ENCODE data around the gene CST5. TPM values are rescaled to one million over a fixed set of nuclear protein-coding genes. Genes with fewer than 3 reads are reported as not detected.

The CST5 gene
- total and polyA plus RNA-seq, 4 donors: not detected

DNA sequence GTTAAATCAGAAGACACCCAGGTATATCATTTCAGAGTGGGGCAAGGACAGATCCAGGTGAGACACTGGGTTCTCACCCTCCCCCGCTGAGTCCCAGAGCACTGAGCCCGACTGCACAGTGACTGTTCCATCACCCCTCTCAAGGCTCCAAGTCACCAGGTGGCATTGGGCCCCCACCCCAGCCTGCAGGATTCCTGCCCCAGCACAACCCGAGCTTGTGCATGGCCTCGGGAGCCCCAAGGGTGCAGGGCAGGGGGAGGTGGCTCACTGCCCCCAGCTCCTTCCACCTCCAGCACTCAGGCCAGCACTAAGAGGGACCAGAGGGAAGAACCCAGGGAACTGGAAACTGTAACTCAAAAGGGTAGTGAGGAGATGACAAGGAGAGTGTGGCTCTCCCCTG is 39.3 kb upstream of the CST5 start:
- TF ChIP-seq HNF4A (conservative IDR thresholded peaks at IDR 0.05) (no peak), FOXA2 (IDR thresholded peaks at IDR 0.05) (no peak), SP1 (IDR thresholded peaks at IDR 0.05) (no peak), JUND (IDR thresholded peaks at IDR 0.05) (no peak), GABPA (IDR thresholded peaks at IDR 0.05 in 1 of 2, conservative IDR thresholded peaks at IDR 0.05 in 1 of 2) (no peak), TAF1 (conservative IDR thresholded peaks at IDR 0.05) (no peak), FOXA1 (IDR thresholded peaks at IDR 0.05) (no peak), NR2F2 (IDR thresholded peaks at IDR 0.05) (no peak), RXRA (IDR thresholded peaks at IDR 0.05) (no peak), EGR1 (IDR thresholded peaks at IDR 0.05; ENCODE audit: low read depth in 2 of 2) (no peak), HNF4G (IDR thresholded peaks at IDR 0.05) (no peak), YY1 (IDR thresholded peaks at IDR 0.05) (no peak), RAD21 (IDR thresholded peaks at IDR 0.05) (no peak)
- TF ChIP-seq, protein P1, sequence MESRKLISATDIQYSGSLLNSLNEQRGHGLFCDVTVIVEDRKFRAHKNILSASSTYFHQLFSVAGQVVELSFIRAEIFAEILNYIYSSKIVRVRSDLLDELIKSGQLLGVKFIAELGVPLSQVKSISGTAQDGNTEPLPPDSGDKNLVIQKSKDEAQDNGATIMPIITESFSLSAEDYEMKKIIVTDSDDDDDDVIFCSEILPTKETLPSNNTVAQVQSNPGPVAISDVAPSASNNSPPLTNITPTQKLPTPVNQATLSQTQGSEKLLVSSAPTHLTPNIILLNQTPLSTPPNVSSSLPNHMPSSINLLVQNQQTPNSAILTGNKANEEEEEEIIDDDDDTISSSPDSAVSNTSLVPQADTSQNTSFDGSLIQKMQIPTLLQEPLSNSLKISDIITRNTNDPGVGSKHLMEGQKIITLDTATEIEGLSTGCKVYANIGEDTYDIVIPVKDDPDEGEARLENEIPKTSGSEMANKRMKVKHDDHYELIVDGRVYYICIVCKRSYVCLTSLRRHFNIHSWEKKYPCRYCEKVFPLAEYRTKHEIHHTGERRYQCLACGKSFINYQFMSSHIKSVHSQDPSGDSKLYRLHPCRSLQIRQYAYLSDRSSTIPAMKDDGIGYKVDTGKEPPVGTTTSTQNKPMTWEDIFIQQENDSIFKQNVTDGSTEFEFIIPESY (IDR thresholded peaks at IDR 0.05): no peak
- TF ChIP-seq, protein P2, sequence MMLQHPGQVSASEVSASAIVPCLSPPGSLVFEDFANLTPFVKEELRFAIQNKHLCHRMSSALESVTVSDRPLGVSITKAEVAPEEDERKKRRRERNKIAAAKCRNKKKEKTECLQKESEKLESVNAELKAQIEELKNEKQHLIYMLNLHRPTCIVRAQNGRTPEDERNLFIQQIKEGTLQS (IDR thresholded peaks at IDR 0.05): no peak
- TF ChIP-seq, protein P3, sequence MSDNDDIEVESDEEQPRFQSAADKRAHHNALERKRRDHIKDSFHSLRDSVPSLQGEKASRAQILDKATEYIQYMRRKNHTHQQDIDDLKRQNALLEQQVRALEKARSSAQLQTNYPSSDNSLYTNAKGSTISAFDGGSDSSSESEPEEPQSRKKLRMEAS (IDR thresholded peaks at IDR 0.05): no peak
- TF ChIP-seq, protein P4, sequence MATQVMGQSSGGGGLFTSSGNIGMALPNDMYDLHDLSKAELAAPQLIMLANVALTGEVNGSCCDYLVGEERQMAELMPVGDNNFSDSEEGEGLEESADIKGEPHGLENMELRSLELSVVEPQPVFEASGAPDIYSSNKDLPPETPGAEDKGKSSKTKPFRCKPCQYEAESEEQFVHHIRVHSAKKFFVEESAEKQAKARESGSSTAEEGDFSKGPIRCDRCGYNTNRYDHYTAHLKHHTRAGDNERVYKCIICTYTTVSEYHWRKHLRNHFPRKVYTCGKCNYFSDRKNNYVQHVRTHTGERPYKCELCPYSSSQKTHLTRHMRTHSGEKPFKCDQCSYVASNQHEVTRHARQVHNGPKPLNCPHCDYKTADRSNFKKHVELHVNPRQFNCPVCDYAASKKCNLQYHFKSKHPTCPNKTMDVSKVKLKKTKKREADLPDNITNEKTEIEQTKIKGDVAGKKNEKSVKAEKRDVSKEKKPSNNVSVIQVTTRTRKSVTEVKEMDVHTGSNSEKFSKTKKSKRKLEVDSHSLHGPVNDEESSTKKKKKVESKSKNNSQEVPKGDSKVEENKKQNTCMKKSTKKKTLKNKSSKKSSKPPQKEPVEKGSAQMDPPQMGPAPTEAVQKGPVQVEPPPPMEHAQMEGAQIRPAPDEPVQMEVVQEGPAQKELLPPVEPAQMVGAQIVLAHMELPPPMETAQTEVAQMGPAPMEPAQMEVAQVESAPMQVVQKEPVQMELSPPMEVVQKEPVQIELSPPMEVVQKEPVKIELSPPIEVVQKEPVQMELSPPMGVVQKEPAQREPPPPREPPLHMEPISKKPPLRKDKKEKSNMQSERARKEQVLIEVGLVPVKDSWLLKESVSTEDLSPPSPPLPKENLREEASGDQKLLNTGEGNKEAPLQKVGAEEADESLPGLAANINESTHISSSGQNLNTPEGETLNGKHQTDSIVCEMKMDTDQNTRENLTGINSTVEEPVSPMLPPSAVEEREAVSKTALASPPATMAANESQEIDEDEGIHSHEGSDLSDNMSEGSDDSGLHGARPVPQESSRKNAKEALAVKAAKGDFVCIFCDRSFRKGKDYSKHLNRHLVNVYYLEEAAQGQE (IDR thresholded peaks at IDR 0.05): no peak
- TF ChIP-seq, protein P5, sequence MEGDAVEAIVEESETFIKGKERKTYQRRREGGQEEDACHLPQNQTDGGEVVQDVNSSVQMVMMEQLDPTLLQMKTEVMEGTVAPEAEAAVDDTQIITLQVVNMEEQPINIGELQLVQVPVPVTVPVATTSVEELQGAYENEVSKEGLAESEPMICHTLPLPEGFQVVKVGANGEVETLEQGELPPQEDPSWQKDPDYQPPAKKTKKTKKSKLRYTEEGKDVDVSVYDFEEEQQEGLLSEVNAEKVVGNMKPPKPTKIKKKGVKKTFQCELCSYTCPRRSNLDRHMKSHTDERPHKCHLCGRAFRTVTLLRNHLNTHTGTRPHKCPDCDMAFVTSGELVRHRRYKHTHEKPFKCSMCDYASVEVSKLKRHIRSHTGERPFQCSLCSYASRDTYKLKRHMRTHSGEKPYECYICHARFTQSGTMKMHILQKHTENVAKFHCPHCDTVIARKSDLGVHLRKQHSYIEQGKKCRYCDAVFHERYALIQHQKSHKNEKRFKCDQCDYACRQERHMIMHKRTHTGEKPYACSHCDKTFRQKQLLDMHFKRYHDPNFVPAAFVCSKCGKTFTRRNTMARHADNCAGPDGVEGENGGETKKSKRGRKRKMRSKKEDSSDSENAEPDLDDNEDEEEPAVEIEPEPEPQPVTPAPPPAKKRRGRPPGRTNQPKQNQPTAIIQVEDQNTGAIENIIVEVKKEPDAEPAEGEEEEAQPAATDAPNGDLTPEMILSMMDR (IDR thresholded peaks at IDR 0.05; ENCODE audit: low read depth, low read length, missing input control): no peak
- 68% methylated on average over 4 of the region's 4 CpGs for WGBS
- no peak for DNase-seq (ENCODE audit: low spot score)

More for the DNA sequence above, 39.3 kb upstream of the CST5 start:
- H3K4me3 ChIP-seq (ENCODE audit: low read depth in 1 of 3, low read length in 3 of 3): no peak overlapping the region
- no peak overlapping the region for H3K27ac ChIP-seq (ENCODE audit: low read depth in 1 of 2, low read length in 2 of 2)
- H3K4me1 ChIP-seq (ENCODE audit: control insufficient read depth in 4 of 4, insufficient read depth in 4 of 4, low read length in 3 of 4): no peaks in the 10 kb centered on the region
- no peaks in the 10 kb centered on the region for H3K9me3 ChIP-seq (ENCODE audit: control insufficient read depth in 4 of 4, low read length in 3 of 4)
- no peaks in the 10 kb centered on the region for H3K36me3 ChIP-seq (ENCODE audit: control insufficient read depth in 4 of 4, insufficient read depth in 3 of 4, low read depth in 1 of 4, low read length in 3 of 4)
- no peak overlapping the region for H3K9ac ChIP-seq (ENCODE audit: low read depth in 1 of 2, low read length in 2 of 2)
- H3K27me3 ChIP-seq (ENCODE audit: control insufficient read depth in 4 of 4, insufficient read depth in 4 of 4, low read length in 3 of 4): peaks cover 0 to 2% (median 0%) of the 10 kb centered on the region in 4 donors
